GM21381 (cell line): ENCODE measurements around the gene AKNAD1.

Experiments
- ATAC-seq: cut with Tn5 transposase; IDR thresholded peaks from one replicate; pipeline ENCODE4 v1.9.1; 2021; ENCODE audit warnings: mild to moderate bottlenecking, moderate library complexity; ENCODE audit not compliant: unreplicated experiment

Gene AKNAD1

DNA sequence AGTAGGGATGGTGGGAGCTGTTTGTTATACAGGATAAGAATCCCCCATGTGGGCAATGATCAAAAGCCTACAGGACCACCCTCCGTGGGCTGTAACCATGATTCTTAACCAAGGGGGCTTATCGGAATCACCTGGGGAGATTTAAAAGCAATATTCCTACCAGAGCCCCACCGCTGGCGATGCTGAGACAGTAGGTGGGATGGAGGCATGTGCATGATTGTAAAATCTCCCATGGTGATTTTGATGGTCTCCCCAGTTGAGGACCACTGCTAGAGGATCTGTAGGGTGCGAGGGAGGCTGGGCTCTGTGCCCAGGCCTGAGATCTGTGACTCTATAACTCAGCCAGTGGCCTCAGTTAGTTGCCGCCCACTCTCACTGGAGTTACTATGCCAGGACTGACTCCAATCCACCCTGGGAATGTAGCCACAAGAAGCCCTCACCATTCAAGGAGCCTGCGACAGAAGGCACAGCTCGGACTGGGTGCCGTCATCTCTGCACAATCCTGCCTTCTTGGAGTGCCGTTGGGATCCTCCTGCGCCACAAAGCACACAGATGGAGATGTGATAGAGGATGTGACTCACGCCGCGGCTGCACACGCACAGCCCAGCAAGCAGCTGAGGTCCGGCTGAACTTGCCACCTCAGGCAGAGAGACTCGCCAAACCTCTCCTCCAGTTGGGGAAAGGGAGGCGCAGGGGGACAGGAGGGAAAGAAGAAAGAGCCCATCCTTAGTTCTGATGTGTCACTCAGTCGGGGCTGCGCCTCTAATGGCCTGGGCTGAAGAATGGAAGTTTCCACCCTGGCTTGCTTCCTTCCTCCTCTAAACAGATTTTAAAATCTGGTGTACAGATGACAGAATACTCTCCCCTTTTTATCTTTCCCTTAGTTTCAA is 26.5 kb downstream of the AKNAD1 start:
- ATAC-seq = no peak

DNA sequence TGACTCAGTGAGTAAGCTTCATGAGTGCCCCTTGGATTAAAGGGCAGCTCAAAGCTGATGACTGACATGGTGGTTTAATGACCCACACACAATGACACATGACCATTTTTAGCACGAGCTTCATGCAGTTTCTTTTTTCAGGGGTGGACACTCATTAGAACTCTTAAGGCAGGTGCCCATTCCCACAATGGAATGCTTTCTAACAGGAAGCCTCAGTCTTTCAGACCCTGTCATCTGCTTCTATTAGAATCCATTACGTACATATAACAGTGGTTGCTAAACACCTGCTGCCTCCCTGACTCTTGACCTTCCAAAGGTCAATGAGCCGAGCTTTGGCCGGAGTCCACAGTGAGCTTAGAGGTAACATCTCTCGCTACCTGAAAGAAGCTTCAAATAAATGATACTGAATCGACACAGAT is 27.4 kb downstream of the AKNAD1 start:
- ATAC-seq = no peak

DNA sequence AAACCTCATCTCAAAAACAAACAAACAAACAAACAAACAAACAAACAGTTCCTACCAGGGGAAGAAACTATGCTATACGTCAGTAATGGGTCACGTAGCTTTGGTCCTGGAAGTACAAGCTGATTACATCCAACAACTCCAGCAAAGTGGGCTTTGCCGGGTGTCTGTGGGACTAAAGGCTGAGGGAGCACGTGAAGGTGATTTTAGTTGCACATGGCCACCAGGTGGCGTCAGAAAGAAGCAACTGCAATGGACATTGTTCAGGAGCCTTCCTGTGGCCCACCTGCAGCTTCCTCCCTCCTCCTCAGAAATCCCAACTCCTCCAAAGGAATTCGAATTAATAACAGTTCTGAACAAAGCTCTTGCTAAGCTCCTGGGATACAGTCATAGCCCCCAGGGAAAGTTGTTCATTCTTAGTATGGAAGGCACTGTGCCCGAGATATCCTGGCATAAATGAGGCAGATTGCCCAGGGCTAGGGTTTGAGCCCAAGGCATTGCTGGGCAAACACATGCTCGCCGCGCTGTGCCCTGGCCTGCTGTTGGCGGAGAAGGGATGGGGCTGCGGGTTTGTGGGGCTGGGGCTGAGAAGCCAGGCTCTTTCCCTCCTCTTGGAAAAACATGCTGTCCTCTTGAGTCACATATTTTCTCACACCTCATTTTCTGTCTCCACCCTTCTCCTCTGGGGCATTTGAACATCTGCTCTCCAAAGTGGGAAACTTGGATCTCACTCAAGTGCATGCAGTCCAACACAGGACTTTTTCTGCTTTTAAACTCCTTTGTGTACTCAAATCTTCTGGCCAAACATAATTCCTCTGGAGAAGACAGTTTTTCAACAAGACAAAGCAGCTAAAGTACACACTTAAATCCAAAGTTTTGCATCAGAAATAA is 28.6 kb downstream of the AKNAD1 start:
- peak; percentile 65 for ATAC-seq

DNA sequence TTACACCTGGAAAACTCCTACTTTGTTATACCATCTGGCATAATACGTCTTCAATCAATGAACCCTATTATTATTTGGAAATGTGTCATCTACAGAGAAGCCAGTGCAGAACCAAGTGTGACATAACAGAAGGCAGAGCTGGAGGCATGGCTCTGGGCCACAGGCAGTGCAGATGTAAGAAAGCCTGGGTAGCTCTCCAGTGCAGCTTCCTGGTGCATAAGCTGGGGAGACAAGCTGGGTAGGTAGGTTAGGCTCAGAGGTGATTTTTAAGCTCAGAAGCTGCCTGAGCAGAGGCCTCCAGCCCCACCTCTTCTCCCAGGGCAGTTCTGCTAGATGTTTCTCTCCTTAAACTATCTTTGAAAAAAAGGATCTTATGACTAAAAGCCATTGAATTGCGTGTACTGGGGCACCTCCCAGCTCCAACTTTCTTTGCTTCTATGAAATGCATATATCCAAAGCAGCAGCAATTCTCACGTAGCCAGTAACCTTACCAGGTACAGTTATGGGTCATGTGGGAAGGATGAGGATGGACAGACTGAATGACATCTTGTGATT is 30.7 kb downstream of the AKNAD1 start:
- ATAC-seq = no peak

DNA sequence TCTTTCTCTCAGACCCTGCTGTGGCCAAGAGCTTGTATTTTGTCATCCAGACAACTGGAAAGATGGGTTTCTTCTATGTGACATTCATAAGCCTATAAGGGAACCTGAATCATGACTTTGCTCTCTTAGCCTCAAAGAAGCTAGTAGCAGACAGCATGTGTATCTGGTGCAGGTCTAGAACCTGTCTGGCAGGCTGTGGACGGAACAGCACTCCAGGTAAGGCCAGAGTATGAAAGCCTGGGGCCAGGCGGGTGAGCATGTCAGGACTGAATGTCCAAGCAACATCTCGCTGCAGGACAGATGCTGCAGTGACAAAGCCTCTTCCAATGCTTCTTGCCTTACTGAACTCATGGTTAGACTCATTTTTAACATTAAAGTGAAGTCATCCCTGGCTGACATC is 32.8 kb downstream of the AKNAD1 start:
- no peak for ATAC-seq

DNA sequence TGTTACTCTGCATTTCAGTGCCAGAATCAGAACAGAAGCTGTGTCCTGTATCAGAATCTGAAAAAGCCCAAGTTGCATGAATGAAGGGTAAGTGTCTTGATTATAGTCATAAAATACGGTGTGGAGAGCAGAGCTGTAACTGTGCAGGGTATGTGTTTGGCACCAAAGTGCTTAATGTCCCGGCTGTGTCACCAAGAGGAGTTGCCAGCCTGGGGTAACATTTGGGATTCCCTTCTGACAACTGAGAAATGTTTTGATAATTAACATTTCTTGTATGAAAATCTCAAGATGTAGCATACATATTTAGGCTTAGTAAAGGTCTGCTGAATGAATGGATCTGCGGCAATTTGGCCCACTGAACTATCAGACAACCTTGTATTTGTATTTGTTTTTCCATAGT is 33.3 kb downstream of the AKNAD1 start:
- no peak for ATAC-seq

DNA sequence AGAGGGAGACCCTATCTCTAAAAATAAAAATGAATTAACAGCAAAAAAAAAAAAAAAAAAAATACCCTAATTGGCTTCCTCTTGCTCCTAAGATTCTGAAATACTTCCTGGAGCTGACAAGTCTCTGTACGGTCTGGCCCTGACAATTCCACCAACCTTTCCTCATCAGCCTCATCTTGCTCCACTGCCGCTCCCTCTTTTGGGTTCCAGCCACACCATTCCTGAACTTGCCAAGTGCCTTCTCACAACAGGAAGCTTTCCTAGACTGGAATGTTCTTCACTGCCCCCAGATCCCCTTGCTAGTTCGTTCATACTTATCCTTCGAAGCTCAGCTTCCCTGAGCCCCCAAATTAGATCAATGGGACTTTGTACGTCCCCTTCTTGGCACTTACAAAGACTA is 37.0 kb downstream of the AKNAD1 start:
- ATAC-seq = no peak

DNA sequence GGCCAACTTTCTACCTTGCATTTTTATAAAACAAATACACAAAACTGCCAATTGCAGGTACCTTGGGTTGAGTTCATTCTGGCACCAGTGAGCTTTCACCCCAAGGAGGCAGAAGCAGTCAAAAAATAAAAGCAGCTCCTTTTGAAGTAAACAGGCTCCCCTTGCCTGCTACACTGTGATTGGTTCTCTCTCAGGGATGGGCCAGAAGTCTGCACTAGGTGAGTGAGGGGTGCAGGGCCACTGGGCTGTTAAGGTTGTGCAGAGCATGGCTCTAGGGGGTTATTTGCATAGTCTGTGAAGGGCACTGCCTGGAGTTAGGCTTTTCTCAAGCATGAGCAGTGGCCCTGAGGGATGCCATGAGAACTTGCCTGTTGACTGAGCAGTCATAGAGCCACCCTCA is 39.1 kb downstream of the AKNAD1 start:
- no peak for ATAC-seq

DNA sequence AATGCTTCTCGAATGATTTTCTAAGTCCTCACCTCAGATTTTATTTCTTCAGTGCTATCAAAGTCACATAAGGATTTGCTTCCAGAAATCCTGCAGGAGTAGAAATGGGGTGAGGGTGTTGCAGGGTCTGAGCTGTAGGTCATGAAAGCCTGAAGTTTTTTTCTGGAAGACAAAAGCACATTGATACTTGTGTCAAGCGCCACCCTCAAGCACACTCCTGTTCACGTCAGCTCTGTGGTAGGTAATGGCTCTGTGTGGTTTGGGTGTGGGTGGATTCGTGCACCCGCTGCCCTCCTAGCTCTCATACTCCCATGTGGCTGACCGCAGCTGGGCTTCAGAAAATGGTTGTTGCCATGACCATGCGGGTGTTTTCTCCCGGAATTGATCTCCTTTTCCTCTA is 39.9 kb downstream of the AKNAD1 start:
- ATAC-seq = no peak

DNA sequence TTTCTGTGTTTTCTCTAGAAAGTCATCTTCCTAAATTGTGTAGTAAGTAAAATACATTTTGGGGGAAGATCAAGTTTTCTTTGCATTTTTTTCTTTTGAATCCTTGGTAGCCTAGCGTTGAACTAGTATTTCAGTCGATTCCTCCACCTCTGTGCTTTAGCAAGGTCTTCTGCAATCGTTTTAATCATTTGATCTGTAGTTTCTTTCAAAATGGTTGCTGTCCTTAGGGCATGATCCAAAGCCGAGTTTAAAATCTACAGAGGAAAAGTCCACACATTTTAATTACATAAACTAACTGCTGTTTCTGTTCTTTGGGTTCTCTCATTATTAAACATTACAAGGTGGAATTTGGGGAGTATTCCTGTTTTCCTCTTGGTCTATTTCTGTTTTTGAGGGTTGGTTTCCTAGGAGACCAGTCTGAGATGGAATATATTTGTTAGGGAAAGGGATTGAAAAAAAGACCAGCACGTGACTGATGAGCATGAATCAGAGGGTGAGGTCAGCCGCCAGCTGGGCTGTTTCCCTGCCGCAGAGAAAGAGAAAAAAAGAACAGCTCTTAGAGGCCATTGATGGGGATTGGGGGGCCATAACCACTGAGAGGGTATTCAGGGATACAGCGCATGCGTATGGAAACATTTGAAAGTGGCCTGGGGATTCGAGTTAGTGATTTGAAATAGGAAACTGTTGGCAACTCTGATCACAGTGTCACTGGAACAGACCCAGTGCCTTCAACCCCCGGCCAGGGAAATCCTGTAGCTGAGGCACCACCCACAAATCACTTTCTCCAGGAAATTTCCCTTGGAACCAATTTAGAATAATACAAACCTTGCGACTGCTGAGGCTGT is 40.6 kb downstream of the AKNAD1 start:
- ATAC-seq = no peak

DNA sequence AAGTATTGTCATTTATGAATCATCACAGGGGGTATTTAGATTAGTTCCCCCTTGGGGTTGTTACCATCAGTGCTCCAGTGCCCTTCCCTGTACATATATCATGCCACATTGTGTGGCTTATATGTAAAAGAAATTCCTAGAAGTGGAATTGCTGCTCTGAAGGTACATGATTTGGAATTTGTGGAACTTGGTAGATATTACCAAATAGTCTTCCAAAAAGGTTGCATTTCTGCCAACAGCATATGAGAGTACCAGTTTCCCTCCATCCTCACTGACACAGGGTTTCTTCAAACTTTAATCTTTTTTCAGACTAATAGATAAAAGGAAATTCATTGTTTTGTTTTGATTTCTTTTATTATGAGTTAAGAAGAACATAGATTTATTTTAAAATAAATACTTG is 41.3 kb downstream of the AKNAD1 start:
- no peak for ATAC-seq

DNA sequence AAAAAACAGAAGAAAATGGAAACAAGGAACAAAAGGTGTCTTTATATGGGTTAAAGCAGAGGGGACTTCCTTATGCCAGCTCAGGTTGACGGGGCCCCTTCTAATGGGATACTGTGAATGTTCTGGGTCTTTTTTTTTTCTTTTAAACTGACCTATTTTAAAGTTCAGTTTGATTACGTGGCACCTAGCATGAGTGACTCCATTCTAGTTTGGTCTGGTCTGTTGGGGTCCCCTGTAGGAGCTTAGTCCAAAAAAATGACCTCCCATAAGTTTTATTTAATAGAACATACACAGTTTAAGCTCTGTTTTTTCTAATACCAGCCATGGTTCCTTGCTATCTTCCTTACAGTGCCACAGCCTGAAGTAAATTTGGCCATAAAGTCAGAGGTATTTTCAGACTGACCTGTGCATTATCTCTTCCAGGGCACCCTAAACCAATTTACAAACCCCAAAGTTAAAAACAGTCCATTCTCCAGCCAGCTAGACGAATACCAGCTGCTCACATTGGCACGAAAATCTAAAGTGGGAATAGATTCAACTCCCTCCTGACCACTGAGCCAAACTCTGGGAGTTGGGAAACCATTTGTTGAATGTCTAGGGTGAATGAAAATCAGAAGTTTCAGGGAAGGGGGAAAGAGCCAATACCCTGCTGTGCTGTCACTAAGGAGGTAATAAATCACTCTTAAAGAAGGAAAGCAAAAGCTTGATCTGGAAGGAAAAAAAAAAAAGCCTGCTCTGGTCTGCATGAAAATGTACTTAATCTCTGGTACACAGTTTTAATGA is 42.4 kb downstream of the AKNAD1 start:
- no peak for ATAC-seq

DNA sequence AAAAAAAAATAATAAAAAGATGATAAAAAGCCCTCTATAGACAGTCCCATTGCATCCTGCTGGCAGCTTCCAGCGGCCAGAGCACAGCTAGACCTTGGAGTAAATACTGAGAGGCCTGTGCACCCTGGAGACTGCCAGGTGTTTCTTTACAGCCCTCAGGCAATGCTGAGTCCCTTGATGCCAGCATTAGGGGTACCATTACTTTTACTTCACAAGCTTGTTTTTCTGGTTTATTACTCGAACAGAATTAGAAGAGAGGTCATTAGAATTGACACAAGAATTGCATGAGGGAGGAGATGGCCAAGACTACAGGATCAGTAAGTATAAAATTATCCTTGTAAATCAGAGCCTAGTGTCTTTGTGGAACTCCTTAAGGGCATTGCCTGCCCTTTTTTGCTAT is 43.6 kb downstream of the AKNAD1 start:
- no peak for ATAC-seq

DNA sequence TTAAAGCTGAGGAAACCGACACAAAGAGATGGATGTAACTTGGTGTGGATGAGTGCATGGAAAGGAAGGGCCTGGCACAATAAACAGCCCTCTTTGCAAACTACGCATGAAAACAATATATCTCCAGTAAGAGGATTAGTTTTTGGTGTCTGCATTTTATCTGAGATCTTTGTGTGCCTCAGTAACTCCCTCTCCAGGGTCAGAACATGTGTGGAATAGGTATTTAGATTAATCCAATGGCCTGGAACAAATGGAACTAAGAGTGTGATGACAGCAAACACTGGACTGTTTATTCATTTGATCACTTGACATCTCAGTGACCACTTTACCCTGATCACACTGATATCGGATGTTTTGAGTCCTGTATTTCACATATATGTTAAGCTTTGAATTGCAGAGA is 45.3 kb downstream of the AKNAD1 start:
- no peak for ATAC-seq

DNA sequence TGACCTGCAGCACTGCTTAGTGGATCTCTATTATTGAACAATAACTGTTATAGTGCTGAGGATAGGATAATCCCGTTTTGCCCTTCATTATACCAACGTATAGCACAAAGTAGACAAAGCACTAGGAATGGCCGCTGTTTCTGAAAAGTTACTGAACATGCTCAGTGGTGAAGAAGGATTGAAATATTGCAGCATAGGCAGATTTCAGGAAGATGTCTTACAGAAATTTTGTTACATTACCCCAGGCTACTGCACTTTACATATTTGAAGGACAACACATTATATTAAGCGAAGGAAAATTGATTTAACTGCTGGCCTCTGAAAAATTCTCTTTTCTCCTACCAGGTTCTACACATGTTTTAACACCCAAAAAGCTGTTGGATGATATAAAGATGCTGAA is 48.5 kb downstream of the AKNAD1 start:
- no peak for ATAC-seq

DNA sequence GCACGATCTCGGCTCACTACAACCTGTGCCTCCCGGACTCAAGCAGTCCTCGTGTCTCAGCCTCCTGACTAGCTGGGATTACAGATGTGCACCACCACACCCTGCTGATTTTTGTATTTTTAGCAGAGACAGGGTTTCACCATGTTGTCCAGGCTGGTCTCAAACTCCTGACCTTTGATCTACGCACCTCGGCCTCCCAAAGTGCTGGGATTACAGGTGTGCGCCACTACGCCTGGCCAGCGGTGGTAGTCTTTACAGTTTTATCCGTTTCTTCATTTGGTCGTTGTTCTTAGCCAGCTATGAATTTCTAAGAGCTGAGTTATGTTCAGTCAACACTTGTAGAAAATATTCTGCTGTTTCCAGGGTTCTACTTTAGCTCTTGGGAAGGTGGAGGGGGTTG is 53.3 kb downstream of the AKNAD1 start:
- no peak for ATAC-seq

DNA sequence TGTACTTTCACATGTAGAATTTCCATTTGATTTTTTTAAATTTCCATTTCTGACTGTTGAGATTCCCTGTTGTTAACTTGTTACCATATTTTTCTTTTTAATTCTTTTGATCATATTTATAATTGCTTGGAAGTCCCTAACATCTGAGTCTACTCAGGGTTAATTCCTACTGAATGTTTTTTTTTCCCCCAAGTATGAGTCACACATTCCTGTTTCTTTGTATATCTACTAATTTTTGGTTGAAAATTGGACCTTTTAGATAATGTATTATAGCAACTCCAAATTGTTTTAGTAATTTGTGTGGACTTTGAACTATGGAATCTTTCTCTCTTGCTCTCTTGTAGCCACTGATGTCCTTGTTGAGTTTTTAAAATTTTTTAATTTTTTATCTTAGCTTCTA is 55.8 kb downstream of the AKNAD1 start:
- no peak for ATAC-seq

DNA sequence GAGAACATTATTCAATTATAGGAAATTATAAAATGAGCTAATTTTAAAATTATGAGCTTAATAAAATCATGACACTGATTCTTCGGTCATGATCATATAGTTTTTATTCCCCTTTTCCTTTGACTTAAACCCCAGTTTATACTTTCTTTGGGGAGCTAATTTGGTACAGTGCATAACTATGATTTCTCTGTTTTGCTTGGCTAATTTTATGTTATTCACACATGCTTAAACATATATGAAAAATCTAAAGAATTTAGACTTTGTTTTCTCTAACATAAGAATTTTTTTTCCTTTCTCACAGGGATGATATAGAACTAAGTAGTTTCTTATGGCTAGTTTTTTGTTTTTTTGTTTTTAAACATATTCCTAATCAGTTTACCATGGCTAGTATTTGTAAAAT is 57.9 kb downstream of the AKNAD1 start:
- ATAC-seq = no peak

DNA sequence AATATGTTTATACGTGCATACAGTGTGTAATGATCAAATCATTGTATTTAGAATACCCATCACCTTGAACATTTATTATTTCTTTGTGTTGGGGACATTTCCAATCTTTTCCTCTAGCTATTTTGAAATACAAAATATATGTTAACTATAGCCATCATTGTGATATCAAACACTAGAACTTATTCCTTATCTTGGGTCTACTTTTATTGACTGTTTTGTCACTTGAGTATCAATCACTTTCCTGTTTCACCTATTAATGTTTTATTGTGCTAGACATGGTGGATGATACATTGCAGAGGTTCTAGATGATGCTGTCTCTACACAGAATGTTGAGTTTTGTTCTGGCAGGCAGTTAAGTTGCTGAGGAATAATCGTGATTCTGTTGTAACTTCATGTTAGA is 64.5 kb downstream of the AKNAD1 start:
- no peak for ATAC-seq

DNA sequence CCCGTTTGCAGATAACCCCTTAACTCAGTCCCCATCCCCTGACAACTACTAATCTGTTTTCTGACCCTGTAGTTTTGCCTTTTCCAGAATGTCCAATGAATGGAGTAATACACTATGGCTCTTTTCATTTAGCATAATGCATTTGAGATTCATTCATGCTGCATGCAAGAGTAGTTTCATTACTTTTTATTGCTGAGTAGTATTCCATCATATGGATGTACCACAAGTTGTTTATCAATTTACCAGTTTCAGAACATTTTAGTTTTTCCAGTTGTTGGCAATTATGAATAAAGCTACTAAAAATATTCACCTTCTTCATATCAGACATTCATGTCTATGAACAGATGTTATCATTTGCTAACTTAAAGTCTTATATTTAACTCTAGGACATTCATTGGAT is 65.1 kb downstream of the AKNAD1 start:
- no peak for ATAC-seq
